ENCODE results near the gene FSD1L.

FSD1L gene

GRCh38 chr9:105432247-105432842 is 15.5 kb upstream of the FSD1L start:
- DNase-seq (ENCODE audit: insufficient read length, low spot score) (no peak), FAIRE-seq (no peak)

DNA sequence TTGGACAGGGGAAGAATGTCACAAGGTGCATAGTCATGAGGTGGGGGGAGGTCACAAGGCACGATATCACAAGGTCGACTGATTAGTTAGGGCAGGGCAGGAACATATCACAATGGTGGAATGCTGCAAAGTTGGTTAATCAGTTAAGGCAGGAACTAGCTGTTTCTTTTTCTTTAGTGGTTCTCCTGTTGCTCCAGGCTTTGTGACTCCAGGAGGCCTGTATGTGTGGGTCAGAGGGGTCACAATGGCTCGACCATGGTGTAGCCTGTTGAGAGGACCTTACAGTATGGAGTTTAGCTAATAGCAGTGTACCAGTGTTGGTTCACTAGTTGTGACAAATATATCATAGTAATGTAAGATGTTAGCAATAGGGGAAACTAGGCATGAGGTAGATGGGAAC is 12.4 kb upstream of the FSD1L start:
- no peak for FAIRE-seq
- DNase-seq (ENCODE audit: insufficient read length, low spot score) = no peak

DNA sequence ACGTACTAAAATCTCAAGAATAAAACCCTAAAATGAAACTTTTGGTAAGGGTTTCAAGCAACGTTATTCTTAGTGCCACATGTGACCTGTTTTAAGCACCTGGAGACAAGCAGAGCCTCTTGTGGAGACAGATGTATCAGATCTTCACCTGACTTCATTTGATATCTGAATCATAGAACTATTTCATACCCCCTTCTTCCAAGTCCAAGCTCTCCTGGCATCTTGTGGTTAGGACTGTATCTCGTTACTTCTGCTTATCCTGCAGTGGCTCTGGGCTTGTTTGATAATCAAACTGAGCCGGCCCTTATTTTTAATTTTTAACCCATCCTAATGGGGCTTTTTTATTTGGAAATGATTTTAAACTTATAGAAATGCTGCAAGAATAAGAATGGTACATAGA is 11.1 kb upstream of the FSD1L start:
- FAIRE-seq = no peak
- no peak for DNase-seq (ENCODE audit: insufficient read length, low spot score)

- DNase-seq (ENCODE audit: insufficient read length, low spot score) = no peak
- FAIRE-seq = no peak
Observed at GRCh38 chr9:105437704-105438103, 10.1 kb upstream of the FSD1L start.

DNA sequence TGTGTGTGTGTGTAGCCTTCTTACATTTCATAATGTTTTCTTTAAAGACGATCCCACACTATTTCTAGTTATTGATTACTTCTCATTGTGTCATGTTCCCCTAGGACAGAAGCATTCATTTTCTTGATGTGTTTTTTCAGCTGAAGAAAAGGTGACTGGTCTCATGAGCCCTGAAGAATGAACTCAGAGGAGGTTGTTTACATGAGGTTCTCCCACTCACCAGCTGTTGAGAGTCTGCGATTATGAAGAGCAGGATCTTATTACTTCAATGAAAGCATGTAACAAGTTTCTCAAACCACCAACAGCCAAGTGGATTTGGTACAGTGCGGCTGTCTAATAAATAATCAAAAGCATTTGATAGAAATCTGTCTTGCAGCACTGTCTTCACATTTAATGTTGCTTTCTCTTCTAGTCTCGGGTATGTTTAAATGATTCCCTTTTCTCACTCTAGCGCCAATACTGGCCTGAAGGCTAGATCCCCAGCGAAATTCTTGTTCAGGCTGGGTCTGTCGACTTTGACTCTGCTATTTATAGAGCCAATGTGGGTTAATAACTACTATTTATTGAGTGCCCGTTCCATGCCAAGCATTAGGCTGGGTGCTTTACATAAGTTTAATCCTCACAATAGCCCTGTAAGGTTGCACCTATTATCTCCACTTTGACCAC is 9.6 kb upstream of the FSD1L start:
- no peak for FAIRE-seq
- DNase-seq (ENCODE audit: insufficient read length, low spot score) = no peak

DNA sequence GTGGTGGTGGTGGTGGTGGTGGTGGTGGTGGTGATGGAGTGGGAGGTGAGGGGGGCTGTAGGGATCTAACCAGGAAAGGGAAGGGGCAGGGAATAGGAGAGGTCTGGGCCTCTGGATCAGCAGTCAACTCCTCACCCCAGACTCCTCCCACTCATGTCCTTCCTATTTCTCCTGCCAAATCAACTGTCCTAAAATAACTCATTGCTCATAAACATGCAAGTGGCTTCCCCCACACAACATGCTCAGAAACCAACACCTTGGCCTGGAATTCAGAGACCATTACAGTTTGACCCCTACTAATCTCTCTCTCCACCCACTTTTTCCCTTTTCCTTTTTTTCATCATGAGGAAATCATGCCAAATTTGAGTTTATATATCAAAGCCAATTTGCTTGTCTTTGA is 8.4 kb upstream of the FSD1L start:
- FAIRE-seq (no peak), DNase-seq (ENCODE audit: insufficient read length, low spot score) (no peak)

GRCh38 chr9:105441616-105442160 is 6.1 kb upstream of the FSD1L start:
- FAIRE-seq (no peak), DNase-seq (ENCODE audit: insufficient read length, low spot score) (no peak)

DNA sequence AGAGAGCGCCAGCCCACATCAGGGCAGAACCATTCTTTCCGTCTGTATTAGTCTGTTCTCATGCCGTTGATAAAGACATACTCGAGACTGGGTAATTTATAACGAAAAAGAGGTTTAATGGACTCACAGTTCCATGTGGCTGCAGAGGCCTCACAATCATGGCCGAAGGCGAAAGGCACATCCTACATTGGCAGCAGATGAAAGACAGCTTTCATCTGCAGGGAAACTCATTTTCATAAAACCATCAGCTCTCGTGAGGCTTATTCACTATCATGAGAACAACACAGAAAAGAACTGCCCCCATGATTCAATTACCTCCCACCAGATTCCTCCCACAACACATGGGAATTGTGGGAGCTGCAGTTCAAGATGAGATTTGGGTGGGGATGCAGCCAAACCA is 4.7 kb upstream of the FSD1L start:
- FAIRE-seq = no peak
- DNase-seq (ENCODE audit: insufficient read length, low spot score) = no peak

GRCh38 chr9:105444130-105444529 is 3.7 kb upstream of the FSD1L start:
- DNase-seq (ENCODE audit: insufficient read length, low spot score) (no peak), FAIRE-seq (no peak)

DNA sequence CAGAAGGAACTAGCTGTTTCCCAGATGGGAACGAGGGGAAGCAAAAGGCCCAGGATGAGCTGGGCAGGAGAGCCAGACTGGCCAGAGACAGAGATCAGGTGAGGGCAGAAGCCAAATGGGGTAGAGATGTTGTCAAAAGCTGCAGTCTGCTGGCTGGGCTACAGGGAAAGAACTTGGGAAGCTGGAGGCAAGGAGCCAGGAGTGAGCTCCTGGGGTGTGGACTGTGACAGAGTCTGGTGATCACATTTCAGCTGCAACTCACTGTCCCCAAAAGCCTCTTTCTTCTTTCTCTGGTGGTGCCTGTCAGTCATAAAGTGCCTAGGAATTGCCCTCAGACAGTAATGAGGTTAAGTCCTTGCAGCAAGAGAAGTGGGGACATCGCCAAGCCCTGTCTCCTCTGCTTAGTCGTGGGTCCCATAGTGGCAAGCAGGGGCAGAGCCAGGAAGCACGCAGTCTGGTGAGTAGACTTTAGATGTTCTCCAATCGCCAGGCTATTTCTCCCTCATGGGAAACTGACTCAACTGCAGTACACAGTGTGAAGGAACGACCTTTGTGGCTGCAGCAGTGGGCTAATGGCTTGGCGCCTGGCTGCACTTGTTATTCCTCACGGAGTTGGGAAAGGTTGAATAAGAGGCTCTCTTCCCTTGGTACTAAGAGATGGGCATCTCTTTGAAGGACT is 2.5 kb upstream of the FSD1L start:
- no peak for DNase-seq (ENCODE audit: insufficient read length, low spot score)
- FAIRE-seq = no peak

DNA sequence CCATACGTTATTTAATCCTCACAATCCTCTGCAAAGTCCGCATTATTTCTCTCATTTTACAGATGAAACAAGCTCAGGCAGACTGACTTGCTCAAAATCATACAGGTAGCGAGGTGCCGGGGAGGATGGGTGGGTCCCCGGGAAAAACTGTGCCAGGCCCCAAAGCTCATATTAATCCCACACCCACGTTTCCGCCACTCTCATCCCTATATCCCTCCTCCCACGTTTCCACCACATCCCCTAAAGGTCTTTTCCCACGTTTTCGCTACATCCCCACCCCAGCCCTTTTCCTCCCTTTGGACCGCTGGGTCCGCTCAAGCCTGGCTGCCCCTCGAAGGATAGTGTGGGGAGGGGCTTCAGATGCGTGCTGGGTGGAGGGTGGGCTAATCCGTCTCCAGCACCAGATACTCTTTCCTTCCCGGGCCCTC is 434 bp upstream of the FSD1L start:
- no peak for FAIRE-seq
- no peak for DNase-seq (ENCODE audit: insufficient read length, low spot score)

- DNase-seq (ENCODE audit: insufficient read length, low spot score) (no peak), FAIRE-seq (no peak)
Observed at GRCh38 chr9:105449081-105449480, 1.2 kb downstream of the FSD1L start.

- FAIRE-seq (no peak), DNase-seq (ENCODE audit: insufficient read length, low spot score) (no peak)
Observed at GRCh38 chr9:105452185-105452584, 4.4 kb downstream of the FSD1L start.

DNA sequence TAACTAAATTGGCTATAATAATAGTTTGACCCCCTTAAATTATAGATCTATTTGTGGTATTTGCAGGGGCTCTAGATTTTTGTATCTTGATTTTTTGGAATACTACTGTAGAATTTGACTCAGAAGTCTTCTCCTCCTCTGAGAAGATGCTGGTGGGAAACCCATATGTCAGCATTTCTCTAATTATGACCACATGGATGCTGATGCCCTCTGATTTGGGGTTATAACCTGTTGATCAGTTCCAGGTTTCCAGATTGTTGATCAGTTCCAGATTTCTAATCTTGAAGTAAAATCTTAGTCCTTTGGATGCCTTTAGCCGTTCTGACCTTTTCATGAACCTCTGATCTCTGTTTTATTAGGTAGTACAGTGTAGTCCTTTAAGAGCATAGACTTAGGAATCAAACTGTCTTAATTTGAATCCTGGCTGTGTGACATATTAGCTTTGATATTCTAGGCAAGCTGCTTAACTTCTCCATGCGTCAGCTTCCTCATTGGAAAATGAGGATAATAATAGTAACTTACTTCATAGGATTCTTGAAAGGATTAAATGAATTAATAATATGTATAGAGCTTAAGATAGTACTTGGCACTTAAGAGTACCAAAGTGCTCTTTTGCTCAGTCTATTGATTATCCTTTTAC is 8.1 kb downstream of the FSD1L start:
- DNase-seq (ENCODE audit: insufficient read length, low spot score) (no peak), FAIRE-seq (no peak)

DNA sequence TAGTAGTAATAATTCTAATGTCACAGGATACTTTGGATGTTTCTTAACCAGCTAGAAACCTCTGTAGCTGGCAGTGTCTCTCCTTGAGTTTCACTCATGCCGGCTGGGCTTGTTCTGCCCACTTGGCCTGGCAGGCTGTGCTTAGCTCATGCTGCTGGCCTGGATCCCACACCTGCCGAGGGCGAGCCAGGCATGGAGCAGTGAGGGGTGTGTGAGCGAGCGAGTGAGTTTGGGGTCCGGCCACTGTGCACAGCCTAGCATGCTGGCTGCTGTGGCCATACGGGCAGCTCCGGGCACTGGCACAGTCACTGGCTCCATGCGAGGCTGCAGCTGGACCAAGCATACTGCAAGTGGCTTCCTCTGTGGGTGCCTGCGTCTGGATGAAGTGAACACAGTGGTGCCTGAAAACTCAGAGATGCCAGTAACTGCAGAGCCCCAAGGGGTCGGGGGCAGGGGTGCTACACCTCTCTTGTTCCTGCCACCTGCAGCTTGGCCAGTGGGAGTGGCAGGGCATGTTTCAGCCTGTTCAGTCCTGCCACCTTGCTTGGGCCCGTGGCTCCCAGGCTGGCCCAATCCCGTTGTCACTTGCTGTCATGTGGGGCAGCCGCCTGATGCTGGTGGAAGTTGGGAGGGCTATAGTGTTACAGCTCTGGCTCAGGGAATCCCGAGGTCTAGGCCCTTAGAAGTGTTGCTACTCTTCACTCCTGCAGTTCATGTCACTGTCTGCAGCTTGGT is 9.9 kb downstream of the FSD1L start:
- no peak for DNase-seq (ENCODE audit: insufficient read length, low spot score)
- FAIRE-seq = no peak

- FAIRE-seq = no peak
- DNase-seq (ENCODE audit: insufficient read length, low spot score) = no peak
Observed at GRCh38 chr9:105458404-105458803, 10.6 kb downstream of the FSD1L start.

GRCh38 chr9:105459336-105459735 is 11.5 kb downstream of the FSD1L start:
- no peak for FAIRE-seq
- no peak for DNase-seq (ENCODE audit: insufficient read length, low spot score)

- no peak for FAIRE-seq
- DNase-seq (ENCODE audit: insufficient read length, low spot score) = no peak
Observed at GRCh38 chr9:105466898-105467455, 19.1 kb downstream of the FSD1L start.

DNA sequence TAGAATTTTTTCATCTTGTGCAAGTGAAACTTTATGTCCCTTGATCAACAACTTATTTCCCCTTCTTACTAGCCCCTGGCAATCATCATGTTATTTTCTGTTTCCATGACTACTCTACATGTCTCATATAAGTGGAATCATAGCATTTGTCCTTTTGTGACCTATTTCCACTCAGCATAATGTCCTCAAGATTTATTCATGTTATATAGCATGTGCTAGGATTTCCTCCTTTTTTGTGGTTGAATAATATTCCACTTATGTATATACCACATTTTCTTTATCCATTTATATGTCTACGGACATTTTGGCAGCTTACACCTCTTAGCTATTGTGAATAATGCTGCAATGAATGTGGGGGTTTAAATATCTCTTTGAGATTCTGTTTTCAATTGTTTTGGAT is 21.0 kb downstream of the FSD1L start:
- no peak for FAIRE-seq
- DNase-seq (ENCODE audit: insufficient read length, low spot score) = no peak

GRCh38 chr9:105473221-105473620 is 25.4 kb downstream of the FSD1L start:
- DNase-seq (ENCODE audit: insufficient read length, low spot score) = no peak
- no peak for FAIRE-seq

DNA sequence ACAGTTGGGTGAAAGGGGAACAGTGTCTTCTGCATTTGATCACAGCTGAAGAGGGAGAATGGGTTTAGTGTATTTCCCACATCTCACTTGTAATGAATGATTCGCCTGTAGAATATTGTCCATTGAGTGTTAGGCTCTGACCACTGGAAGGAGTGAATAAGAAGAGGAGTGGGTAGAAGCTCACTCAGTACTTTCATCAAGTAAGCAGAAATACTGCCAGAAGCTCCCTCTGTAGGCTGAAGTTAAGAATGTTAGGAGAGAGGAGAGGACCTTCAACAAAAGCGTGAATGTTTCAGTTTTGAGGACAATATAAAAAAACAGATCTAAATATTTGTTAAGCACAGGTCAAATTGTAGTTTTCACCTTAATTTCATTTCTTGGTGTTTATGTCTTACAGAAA is 27.5 kb downstream of the FSD1L start:
- DNase-seq (ENCODE audit: insufficient read length, low spot score) (no peak), FAIRE-seq (no peak)

Measured in HTR-8/SVneo (cell line).